NOMO-1 treated with DMSO at 0.1 percent for 48 hours (cell line): ENCODE measurements around the gene AICDA.
"Not testable (repeated sequence)": the region's sequence is repeated elsewhere in the genome, so short reads cannot be mapped to it uniquely, and the experiment has no call there.

Experiments
- DNase-seq: peaks from one replicate; lab custom pipeline; 2025; ENCODE audit not compliant: unreplicated experiment; lab: John Stamatoyannopoulos, UW

Gene AICDA

DNA sequence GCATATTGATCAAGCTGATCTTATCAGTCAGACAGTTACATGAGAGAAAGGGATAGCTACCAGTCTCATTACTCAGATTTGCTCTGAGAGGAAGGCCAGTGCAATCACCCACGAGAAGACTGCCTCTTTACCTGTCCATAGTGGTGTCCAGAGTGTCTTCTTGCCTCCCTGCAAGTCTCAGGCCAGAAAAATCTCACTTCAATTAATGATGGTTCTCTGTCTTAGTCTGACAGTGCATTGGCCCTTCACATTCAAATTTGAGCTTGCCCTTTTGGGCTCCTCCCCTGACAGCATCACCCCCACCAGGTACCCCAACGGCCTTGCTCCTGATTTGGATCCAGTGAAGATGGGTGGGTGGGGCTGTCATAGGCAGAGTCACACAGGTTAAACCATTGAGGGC lies at the start of gene AICDA:
TSS of gene AICDA (minus strand) at position 231 of the 400 bp plus-strand sequence. CDS start at position 139, 92 bp downstream.
- DNase-seq: no peak

DNA sequence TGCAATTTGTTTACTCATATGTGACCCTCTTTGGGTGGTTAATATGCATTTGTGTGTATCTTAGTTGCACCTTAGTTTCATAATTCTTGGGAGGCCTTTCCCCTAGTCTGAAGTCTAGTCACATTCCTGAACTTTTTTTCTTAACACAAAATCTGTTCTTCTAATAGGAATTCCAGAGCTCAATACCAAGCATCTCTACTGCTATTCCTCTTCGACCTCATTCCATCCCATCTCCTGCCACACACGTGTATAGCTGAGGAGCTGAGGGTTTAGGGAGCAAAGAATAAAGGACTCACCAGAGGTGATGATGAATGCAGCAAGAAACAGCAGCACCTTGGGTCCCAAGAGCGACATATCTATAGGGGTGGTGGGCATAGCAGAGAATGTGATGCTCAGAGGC lies 49.1 kb upstream of the AICDA start:
- no peak for DNase-seq

DNA sequence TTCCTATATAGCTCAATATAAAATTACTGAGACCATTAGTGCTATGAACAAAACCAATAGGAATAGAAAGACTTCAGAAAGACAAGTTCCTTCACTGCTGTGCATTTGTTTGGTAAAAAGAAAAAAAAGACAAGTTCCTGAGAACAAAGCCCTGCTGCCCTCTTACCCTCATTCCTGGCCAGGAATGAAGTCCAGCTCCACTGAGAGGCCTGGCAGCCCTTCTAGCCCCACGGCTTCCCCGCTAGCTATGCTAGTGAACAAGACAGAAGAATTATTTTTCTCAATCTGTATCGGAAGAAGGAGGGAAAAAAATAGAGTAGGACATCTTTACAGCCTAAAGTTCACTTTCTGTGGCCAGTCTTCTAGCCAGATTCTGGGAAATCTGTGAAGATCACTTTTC lies 48.4 kb upstream of the AICDA start:
- DNase-seq: no peak

DNA sequence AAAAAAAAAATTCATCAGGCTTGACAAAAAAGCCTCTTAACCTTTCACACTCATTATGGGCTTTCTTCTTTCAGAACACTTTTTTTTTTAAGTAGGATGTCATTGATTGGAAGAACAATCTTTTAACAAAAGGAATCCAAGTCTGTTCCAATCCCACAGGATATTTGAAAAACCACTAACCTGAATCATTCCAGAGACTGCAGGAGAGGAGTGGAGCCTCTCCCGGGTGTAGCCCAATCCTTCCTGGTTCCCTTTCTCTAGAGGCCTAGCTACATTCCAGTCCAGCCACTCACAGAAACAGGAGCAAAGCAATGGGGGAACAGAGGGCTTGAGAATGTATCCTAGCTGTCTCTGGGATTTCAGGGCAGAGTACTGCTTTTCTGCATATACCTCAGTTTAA lies 45.7 kb upstream of the AICDA start:
- no peak for DNase-seq

DNA sequence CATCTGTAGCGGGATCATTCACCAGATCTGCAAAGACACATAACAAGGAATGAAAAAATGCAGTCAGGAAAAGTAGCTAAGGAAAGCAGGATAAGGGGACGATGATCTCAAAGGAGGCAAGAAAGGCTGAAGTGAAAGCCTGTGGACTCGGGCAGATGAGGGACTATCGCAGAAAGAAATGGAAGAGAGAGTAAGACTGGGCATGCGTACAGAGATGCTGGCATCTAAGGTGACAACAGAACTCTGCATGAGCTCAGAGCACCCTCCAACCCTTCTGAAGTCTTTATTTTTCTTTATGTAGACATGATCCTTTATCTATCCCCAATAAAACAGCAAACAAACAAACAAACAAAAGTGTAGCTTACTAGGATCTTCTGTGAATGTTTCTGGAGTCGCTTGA lies 42.8 kb upstream of the AICDA start:
- DNase-seq: no peak

DNA sequence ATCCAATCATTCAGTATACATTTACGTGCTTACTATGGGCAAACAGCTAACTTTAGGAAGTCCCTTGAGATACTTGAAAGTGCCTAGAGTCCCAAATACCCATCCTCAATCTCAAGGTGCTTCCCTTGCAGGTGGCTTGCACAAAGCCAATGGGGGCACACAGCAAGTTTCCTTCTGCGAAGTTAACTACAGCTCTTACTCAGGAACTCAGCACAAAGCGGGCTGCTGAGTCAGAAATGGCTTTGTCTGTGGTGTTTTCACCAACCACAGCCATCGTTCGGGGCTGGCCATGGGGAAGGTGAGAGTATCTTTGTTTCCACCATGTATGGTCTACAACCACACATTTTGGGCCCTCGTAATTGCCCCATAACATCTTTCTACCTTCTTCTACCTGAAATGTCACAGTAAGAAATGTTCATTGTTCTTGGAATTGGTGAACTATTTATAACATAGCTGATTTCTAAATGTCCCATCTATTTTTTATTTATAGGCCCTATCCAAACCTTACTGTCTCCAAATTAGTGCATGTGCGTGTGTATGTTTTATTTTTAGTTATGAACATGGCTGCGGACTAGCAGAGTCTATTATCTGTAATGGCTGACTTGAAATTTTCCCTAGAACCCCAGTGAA lies 36.0 kb upstream of the AICDA start:
- DNase-seq: no peak

DNA sequence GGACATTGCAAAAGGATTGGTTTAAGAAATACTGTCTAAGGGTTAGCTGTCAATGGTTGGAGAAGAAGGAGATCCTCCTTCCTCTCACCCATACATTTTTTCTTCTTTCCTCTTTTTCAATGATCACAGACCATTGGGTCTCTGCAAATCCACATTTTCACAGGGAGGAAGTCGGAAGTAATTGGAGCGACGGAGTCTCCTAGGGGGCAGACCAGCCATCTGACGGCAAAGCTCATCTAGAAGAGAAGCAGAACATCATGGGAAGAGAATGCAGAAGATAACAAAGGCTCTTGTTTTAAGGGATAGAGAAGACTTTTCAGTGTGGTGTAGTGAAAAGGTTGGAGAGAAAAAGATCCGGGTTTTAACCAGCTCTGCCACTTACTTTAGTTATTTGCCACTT lies 35.3 kb upstream of the AICDA start:
- no peak for DNase-seq

DNA sequence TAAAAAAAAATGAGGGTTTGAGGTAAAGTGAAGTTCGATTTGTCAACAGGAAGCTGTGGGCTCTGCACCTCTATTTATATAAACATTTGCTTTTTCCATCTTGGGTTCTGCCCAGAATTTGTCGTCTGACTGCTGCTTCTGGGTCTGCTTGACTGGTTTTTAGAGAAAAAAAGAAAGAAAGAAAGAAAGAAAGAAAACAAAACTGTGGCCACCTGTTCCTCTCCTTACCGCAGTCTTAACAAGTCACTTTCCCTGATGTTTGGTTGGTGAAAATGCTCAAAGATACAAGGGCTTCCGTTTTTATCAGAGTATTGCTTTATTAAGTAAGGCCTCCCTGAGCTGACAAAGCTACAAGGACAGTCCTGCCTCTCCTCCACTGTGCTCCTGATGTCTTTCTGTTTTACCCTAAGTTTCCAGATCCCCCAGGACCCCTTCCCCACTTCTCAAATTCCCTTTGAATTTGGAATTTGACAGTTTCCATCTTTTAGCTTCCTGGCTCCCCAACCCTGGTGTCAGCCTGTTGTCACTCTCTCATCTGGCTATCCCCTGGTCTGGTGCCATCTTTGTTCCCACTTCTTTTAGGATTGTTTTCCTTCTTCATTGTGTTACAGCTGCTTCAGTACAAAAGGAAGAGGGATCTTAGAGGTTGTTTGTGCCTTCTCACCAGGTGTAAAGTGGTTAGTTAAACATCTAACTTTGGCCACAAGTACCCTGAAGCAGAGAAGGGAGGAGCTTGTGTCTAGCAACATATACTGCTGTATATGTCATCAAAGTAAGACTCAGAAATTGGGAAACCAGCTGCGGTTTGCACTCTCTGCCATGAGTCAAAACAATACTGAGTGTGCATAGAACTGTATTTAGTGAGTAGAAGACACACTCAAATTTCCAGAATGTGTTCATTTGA lies 31.9 kb upstream of the AICDA start:
- peak; percentile 33 for DNase-seq

DNA sequence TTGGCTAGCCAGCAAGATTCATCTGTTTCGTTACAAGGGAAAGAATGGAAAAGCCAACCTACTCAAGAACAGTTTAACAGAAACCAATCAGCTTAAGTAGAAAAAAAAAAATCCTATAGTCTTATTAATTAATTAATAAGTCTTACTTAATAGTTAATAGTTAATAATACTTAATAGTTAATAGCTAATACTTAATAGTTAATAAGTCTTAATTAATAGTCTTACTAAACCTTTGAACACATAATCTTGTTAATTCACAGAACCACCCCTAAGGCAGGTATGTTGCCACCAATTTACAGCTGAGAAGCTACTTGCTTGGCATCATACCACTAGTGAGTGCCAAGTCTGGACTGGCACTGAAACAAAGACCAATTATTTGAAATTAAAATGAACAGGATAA lies 30.1 kb upstream of the AICDA start:
- DNase-seq: no peak

DNA sequence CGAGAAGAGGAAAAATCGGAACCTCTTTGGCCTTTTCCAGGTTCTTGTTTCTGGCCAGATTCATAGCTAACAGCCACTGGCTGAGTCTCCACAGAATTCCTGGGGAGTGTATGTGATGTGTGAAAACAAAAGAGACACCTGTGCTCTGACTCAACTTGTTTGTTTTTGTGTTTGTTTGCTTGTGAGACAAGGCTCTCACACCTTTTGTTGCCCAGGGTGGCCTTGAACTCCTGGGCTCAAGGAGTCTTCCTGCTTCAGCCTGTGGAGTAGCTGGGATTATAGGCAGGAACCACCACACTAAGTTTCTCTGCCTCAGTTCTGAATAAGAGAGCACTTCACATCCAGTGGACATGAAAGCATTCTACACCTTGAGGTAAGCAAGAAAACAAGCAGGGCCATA lies 27.3 kb upstream of the AICDA start:
- DNase-seq: no peak

DNA sequence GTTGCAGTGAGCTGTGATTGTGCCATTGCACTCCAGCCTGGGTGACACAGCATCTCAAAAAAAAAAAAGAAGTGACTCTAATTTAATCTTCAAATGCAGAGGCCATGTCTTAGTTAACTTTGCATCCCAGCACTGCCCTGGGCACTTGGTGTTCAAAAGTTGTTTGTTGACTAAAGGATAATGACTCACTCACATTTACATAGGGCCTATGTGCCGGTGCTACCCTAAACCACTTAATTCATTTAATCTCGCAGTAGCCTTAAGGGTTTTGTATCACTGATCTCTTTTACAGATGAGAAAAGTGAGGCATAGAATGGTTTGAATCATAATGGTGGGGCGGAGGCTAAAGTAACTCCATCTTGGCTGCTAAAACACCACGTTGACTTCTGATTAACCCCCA lies 26.3 kb upstream of the AICDA start:
- DNase-seq: no peak

DNA sequence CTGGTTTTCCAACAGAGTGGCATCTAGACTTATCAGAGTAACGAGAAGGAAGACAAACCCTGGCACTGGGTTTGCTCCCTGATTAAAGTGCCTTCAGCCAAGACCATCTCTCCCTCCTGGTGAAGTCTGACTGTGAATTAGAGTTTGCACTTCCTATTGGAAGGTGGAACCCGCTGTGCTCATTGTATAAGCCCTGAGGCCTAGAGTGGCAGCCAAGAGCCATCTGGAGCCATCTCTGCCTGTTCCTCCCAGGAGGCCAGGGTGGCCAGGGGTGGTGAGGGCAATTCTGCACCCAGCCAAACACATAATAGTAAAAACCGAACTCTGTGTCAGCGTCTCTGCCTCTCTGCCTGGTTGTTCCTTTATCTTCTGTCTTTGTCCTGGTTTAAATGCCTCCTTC lies 25.0 kb upstream of the AICDA start:
- DNase-seq: no peak

DNA sequence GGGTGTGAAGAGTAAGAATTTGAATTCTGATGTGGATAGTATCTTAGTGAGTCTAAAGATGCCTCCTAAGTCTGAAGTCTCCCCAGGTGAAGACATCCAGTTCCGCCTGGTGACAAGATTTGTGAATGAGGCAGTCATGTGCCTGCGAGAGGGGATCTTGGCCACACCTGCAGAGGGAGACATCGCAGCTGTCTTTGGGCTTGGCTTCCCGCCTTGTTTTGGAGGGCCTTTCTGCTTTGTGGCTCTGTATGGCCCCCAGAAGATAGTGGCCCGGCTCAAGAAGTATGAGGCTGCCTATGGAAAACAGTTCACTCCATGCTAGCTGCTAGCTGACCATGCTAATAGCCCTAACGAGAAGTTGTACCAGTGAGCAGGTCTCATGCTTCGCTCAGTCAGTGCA lies 24.6 kb upstream of the AICDA start:
- no peak for DNase-seq

DNA sequence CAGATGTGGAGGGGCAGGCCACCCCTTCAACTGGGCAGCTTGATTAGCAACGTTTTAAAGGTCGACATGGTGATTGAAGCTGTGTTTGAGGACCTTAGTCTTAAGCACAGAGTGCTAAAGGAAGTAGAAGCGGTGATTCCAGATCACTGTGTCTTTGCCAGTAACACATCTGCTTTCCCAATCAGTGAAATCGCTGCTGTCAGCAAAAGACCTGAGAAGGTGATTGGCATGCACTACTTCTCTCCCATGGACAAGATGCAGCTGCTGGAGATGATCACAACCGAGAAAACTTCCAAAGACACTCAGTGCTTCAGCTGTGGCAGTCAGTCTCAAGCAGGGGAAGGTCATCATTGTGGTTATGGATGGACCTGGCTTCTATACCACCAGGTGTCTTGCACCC lies 23.9 kb upstream of the AICDA start:
- no peak for DNase-seq

DNA sequence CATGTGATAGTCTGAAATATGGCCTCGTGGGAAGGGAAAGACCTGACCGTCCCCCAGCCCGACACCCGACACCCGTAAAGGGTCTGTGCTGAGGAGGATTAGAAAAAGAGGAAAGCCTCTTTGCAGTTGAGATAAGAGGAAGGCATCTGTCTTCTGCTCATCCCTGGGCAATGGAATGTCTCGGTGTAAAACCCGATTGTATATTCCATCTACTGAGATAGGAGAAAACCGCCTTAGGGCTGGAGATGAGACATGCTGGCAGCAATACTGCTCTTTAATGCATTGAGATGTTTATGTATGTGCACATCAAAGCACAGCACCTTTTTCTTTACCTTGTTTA lies 23.3 kb upstream of the AICDA start:
- not testable (repeated sequence) for DNase-seq

DNA sequence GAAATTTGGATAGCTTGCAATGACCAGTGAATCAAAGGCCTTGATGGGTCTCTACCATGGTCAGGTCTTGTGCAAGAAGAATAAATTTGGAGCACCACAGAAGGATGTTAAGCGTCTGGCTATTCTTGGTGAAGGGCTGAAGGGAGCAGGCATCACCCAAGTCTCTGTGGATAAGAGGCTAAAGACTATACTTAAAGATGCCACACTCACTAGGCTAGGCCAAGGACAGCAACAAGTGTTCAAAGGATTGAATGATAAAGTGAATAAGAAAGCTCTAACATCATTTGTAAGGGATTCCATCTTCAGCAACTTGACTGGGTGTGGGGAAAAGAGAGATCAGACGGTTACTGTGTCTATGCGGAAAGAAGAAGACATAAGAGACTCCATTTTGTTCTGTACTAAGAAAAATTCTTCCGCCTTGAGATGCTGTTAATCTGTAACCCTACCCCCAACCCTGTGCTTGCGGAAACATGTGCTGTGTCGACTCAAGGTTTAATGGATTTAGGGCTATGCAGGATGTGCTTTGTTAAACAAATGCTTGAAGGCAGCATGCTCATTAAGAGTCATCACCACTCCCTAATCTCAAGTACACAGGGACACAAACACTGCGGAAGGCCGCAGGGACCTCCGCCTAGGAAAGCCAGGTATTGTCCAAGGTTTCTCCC lies 22.8 kb upstream of the AICDA start:
- not testable (repeated sequence) for DNase-seq

DNA sequence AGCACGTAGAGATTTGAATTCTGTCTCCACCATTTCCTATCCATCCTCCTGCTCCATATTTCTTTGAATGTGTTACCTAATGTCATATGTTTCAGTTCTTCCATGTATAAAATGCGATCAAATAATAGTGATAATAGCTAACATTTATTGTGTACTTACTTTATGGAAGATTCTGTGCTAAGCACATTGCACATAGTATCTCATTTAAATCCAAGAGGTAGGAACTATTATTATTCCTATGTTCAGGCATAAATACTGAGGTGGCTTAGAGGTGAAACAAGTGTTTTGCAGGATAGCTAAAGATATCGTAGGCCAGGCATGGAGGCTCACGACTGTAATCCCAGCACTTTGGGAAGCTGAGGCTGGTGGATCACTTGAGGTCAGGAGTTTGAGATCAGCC lies 17.5 kb upstream of the AICDA start:
- no peak for DNase-seq

DNA sequence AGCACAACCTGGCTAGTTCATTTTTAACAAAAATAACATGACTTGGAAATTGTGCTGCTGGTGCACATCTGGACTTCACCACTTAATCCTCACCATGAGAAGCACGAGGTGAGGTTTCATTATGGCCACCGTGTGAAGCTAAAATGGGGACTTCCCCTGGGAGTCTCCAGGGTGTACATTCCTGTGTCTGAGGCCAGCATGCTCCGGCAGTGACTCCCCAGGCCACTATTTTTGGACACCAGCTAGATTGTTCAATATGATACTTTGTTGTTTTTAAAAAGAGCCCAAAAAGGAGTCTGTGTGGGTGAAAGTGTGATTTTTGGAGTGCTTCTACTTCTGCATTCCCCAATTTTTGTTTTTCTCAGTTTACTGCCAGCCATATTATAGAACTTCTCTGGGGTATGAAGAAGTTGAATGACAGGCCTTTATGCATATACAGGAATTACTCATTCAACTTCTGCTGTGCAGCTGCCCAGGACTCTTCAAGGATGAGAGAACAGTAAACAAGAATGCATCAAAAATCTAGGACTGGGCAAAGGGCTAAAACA lies 16.9 kb upstream of the AICDA start:
- no peak for DNase-seq

DNA sequence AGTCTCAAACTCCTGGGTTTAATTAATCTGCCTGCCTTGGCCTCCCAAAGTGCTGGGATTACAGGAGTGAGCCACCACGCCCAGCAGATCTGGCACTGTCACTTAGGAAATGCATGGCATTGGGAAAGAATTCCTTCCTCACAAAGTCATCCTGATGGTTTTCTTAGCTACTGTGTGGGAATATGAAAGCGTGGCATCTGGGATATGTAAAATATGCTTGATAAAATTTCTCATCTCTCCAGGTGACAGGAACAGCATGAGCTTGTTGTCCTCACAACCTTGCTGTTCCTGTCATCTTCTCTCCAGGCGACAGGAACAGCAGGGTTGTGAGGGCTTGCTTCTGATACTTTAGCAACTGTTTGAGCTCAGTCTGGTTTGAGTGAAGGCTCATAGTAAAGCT lies 16.1 kb upstream of the AICDA start:
- no peak for DNase-seq

DNA sequence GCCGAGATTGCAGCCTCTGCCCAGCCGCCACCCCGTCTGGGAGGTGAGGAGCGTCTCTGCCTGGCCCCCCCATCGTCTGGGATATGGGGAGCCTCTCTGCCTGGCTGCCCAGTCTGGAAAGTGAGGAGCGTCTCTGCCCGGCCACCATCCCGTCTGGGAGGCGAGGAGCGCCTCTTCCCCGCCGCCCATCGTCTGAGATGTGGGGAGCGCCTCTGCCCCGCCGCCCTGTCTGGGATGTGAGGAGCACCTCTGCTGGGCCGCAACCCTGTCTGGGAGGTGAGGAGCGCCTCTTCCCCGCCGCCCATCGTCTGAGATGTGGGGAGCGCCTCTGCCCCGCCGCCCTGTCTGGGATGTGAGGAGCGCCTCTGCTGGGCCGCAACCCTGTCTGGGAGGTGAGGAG lies 12.1 kb upstream of the AICDA start:
- DNase-seq: not testable (repeated sequence)

DNA sequence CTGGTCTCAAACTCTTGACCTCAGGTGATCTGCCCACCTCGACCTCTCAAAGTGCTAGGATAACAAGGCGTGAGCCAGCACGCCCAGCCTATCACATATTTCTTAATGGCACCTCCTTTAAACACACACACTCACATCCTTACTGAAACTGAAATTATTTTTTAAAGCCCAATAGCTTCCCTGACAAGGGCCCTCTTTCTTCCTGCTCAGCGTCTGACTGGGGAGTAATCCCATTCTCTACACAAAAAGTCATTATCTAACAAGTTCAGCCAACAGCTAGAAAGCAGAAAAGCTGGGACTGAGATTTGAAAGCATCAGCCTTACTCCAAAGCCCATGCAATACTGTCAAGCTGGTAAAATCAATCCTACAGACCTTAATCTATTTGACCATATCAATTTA lies 10.0 kb upstream of the AICDA start:
- DNase-seq: no peak

DNA sequence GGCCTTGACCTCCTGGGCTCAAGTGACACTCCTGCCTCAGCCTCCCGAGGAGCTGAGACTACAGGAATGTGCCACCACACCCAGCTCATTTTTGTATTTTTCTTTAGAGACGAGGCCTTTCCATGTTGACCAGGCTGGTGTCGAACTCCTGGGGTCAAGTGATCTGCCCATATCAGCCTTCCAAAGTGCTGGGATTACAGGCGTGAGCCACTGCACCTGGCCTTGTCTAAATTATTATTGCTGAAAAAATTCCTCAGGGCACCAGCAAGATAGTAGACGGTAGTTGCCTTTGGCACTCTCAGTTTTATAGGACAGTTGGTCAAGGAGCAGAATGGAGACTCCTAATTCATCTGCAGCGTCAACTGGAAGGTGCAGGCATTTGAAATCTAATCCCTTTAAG lies 2.5 kb upstream of the AICDA start:
- DNase-seq: no peak
